Measurements from ENCODE around the gene UGT2A3.

Gene UGT2A3

DNA sequence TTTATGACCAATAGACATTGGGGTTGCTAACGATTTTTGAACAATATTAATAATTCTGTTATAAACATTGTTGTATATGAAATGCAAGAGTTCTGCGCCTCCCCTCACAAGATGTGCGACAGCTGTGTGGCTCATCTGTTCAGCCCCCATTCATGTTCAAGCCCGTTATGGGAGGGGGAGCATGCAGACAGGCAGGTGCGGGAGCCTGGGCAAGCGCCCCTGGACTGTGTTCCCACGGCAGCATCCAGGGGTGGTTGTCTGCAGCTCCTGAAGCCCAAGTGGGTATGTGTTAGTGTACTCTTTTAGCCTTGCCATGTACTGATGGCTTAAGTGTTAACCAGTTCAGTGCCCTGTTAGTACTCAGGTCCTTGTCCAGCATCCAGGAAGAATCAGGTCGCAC is 34.6 kb downstream of the UGT2A3 start:
- no peak for DNase-seq (ENCODE audit: low spot score)

GRCh38 chr4:68912807-68913206 is 38.8 kb downstream of the UGT2A3 start:
- in situ Hi-C loops (cut with MboI; ENCODE audit: low pct_unique_long_range_greater_than_20kb, low sequenced_read_pairs, unreplicated experiment), result no loop called here
- TF ChIP-seq, protein P1, sequence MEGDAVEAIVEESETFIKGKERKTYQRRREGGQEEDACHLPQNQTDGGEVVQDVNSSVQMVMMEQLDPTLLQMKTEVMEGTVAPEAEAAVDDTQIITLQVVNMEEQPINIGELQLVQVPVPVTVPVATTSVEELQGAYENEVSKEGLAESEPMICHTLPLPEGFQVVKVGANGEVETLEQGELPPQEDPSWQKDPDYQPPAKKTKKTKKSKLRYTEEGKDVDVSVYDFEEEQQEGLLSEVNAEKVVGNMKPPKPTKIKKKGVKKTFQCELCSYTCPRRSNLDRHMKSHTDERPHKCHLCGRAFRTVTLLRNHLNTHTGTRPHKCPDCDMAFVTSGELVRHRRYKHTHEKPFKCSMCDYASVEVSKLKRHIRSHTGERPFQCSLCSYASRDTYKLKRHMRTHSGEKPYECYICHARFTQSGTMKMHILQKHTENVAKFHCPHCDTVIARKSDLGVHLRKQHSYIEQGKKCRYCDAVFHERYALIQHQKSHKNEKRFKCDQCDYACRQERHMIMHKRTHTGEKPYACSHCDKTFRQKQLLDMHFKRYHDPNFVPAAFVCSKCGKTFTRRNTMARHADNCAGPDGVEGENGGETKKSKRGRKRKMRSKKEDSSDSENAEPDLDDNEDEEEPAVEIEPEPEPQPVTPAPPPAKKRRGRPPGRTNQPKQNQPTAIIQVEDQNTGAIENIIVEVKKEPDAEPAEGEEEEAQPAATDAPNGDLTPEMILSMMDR (IDR thresholded peaks at IDR 0.05; ENCODE audit: extremely low read depth, insufficient read depth, missing control alignments), result no peak
- DNase-seq (ENCODE audit: low spot score), result no peak

More for the DNA sequence above, 34.6 kb downstream of the UGT2A3 start:
- TF ChIP-seq, protein P1 (IDR thresholded peaks at IDR 0.05; ENCODE audit: extremely low read depth, insufficient read depth, missing control alignments), result no peak
- in situ Hi-C loops (cut with MboI; ENCODE audit: low pct_unique_long_range_greater_than_20kb, low sequenced_read_pairs, unreplicated experiment), result no loop called here

DNA sequence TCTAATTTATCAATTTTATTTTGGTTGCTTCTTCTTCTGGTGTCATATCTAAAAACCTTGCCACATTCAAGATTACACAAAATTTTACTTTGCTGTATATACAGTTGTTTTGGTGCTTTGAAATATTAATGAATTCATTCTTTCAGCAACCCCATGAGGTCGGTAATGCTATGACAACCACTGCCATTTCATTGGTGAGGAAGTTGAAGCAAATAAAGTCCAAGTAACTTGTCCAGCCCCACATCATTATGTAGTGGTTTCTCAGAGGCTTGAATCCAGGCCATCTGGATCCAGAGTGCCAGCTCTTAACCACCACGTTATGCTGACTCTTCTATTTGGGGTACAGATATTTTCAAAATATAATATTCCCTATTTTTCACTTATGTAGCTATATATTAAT is 42.2 kb downstream of the UGT2A3 start:
- TF ChIP-seq, protein P1 (IDR thresholded peaks at IDR 0.05; ENCODE audit: extremely low read depth, insufficient read depth, missing control alignments), result no peak
- DNase-seq (ENCODE audit: low spot score), result no peak
- in situ Hi-C loops (cut with MboI; ENCODE audit: low pct_unique_long_range_greater_than_20kb, low sequenced_read_pairs, unreplicated experiment), result no loop called here

DNA sequence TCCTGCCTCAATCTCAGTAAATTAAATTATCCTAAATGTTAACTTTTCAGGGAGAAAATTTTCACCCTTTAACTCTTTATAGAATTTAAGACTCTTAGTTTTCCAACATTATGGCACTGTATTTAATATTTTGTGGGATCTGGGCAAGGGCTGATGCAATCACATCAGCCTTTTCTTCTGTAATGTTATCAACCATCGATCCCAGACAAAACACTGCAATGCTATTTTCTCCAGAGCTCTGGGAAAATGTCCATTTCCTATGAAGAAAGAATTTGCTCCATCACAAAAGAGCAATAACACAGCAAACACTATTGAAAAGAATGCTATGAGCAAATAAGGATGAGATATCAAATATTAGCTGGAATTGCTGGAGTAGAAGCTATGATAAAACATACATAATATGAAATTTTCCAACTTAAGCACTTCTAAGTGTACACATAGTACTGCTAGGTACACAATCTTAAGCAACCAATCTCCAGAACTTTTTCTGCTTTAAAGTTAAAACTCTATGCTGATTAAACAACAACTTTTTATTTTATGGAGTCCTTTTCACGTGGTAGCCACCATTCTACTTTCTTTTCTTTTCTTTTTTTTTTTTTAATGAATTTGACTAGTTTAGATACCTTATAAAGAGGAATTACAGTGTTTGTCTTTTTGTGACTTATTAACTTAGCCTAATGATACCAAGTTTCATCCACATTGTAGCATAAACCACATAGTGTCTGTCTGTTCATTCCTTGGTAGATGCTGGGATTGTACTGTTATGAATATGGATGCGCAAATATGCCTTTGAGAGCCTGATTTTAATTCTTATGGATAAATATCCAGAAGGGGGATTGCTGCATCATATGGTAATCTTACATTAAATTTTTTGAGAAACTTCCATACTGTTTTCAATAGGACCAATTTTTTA is 43.6 kb downstream of the UGT2A3 start:
- no peak for DNase-seq (ENCODE audit: low spot score)
- TF ChIP-seq, protein P1 (IDR thresholded peaks at IDR 0.05; ENCODE audit: extremely low read depth, insufficient read depth, missing control alignments), result no peak
- in situ Hi-C loops (cut with MboI; ENCODE audit: low pct_unique_long_range_greater_than_20kb, low sequenced_read_pairs, unreplicated experiment), result no loop called here

DNA sequence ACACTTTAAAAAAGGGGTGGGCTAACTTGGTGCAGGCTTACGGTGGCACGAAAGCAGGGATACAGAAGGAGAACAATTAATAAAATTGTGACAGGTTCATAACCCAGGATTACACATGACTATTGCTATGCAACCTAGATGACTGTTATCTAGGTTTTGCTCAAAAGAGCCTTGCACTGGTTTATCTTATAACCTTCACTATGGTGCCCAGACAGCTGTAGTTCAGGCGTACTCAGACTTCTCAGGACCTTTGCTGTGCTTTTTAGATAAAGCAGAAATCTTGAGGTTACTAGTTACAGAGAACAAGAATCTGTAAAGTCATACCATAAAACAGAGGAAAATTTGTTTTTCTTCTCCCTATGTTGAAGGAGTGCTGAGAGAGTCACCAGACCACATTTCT is 44.4 kb downstream of the UGT2A3 start:
- TF ChIP-seq, protein P1 (IDR thresholded peaks at IDR 0.05; ENCODE audit: extremely low read depth, insufficient read depth, missing control alignments), result no peak
- DNase-seq (ENCODE audit: low spot score), result no peak
- in situ Hi-C loops (cut with MboI; ENCODE audit: low pct_unique_long_range_greater_than_20kb, low sequenced_read_pairs, unreplicated experiment), result no loop called here

DNA sequence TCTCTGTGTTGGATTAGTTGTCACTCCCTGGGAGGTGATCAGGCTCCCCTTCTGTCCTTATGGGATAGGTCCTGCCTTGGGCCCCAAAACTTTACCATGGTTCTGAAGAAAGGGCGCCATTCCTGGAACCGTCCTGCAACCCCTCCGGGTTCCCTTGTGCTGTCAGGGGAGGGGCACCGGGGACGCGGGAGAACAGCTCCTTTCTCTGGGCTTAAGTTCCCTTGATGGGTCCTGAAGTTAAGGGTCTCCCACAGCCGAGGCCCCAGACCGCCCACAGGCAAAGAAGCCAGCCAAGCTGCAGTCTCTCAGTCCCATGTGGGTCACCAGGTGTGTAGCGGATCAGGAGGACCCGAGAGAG is 44.8 kb downstream of the UGT2A3 start:
- no peak for DNase-seq (ENCODE audit: low spot score)
- TF ChIP-seq, protein P1 (IDR thresholded peaks at IDR 0.05; ENCODE audit: extremely low read depth, insufficient read depth, missing control alignments), result no peak
- in situ Hi-C loops (cut with MboI; ENCODE audit: low pct_unique_long_range_greater_than_20kb, low sequenced_read_pairs, unreplicated experiment), result no loop called here

Data from GM13977 (cell line).